Left ventricle myocardium inferior (tissue), 1 donor: ENCODE measurements around the gene MFSD12. TPM values are rescaled to one million over a fixed set of nuclear protein-coding genes. Genes with fewer than 3 reads are reported as not detected.

ENCODE experiments used
- DNase-seq: peaks from one replicate; pipeline ENCODE4 v3.0.0-alpha.2; 2020
- H3K27ac ChIP-seq: fragments of 200-600 bp; replicated peaks from 2 replicates; pipeline ENCODE4 v1.8.0; 2021
- H3K27me3 ChIP-seq: fragments of 200-600 bp; 2 replicates; pipeline ENCODE4 v1.8.0; 2021; ENCODE audit warnings: low read depth
- H3K36me3 ChIP-seq: fragments of 200-600 bp; 2 replicates; pipeline ENCODE4 v1.8.0; 2021
- H3K4me1 ChIP-seq: fragments of 200-600 bp; 2 replicates; pipeline ENCODE4 v1.8.0; 2021
- H3K4me3 ChIP-seq: fragments of 200-600 bp; 2 replicates; pipeline ENCODE4 v1.8.0; 2021; ENCODE audit warnings: mild to moderate bottlenecking, moderate library complexity
- H3K9me3 ChIP-seq: fragments of 200-600 bp; replicated peaks from 2 replicates; pipeline ENCODE4 v1.8.0; 2021
- intact Hi-C: fragments of 100-400 bp; cut with micrococcal nuclease; formaldehyde crosslinking; loops from one replicate; pipeline ENCODE4 v1.11.0; 2022
- total RNA-seq: library from RNA; stranded (reverse); fragmentation: NEBNext Ultra II Directional; extraction: Animal tissue kit (Norgen Biotek cat#: 25700); gene quantifications from one replicate; pipeline ENCODE4 v1.2.1, GENCODE V29; 2021
- TF ChIP-seq, protein P1 (sequence below): fragments of 200-600 bp; IDR thresholded peaks from 2 replicates; pipeline ENCODE4 v1.8.0; 2021; ENCODE audit warnings: antibody characterized with exemption, mild to moderate bottlenecking, borderline replicate concordance
- donor health status: DM: no; HTN: yes; CAD: no; lungs with severe emphysema.

MFSD12 gene
- total RNA-seq, 1 donor from 2014 or later: 23.5 TPM

DNA sequence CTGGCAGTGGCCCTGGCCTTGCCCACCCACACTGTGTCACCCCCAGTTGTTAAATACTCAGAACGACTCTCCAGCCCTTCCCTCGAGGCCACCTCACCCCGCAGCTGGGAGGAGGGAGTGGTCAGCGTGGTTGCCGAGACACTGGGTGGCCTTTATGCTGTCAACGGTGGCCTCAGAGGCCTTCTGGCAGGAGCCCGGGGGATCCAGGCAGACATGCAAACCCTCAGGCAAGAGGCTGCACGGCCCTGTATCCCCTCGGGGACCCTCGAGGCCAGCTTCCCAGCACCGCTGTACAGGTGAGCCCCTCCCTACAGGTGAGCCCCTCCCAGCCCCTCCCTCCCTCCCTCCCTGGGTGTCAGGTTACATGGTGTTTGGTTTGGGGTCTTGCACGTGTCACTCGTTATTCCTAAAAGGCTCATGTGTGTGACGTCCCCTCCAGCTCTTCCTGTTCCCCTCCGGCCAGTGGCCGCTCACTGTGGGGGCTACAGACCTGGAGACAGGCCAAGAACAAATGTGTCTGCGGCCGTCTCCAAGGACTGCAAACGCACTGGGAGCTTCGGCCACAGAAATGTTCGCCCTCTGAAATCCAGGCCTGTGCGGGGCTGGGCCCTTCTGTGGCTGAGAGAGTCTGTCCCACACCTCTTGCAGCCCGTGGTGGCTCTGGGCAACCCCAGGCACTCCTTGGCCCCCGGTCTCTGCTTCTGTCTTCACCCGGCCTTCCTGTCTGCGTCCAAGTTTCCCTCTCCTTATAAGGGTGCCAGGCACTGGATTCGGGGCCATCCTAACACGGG lies 18.2 kb downstream of the MFSD12 start, which contains the start of gene TEKTIP1:
Gene TEKTIP1 (plus strand): TSS at position 210 of the 791 bp plus-strand sequence. CDS start 4 bp downstream, at position 214.
- no peak for DNase-seq
- TF ChIP-seq, protein P1, sequence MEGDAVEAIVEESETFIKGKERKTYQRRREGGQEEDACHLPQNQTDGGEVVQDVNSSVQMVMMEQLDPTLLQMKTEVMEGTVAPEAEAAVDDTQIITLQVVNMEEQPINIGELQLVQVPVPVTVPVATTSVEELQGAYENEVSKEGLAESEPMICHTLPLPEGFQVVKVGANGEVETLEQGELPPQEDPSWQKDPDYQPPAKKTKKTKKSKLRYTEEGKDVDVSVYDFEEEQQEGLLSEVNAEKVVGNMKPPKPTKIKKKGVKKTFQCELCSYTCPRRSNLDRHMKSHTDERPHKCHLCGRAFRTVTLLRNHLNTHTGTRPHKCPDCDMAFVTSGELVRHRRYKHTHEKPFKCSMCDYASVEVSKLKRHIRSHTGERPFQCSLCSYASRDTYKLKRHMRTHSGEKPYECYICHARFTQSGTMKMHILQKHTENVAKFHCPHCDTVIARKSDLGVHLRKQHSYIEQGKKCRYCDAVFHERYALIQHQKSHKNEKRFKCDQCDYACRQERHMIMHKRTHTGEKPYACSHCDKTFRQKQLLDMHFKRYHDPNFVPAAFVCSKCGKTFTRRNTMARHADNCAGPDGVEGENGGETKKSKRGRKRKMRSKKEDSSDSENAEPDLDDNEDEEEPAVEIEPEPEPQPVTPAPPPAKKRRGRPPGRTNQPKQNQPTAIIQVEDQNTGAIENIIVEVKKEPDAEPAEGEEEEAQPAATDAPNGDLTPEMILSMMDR: no peak
- peaks cover 18% of the 10 kb centered on the region for H3K4me1 ChIP-seq
- no peak within 1 kb of the TSS for H3K4me3 ChIP-seq
- intact Hi-C loops: no loop called here
- no peaks in the 10 kb centered on the region for H3K27me3 ChIP-seq
- peaks cover 31% of the 10 kb centered on the region for H3K36me3 ChIP-seq
- no peak within 1 kb of the TSS for H3K27ac ChIP-seq
- no peaks in the 10 kb centered on the region for H3K9me3 ChIP-seq

DNA sequence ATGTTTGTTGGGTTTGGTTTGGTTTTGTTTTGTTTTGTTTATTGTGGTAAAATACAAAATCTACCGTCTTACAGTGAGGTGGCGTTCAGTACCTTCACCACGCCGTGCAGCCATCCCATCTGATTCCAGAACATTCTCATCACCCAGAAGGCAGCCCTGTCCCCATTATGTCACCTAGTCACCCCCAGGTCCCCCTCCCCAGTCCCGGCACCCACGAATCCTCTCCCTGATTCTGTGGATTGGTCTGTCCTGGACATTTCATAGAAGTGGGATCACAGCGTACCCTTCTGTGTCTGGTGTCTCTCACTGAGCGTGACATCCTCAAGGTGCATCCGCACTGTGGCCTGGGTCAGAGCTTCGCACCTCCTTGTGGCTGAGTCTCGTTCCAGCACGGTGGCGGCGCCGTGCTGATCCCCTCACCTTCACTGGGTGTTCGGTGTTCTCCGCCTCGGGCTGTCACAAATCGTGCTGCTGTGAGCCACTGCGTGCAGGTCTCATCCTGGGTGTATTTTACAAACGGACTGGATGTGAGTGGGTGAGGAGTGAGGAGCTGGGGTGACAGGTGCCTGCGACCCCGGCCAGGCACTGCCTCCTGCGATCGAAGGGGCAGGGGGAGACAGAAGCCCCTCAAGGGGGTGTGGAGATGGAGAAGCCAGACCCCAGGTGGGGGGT lies 19.0 kb downstream of the MFSD12 start:
- peaks cover 35% of the 10 kb centered on the region for H3K36me3 ChIP-seq
- no peak overlapping the region for H3K4me3 ChIP-seq
- TF ChIP-seq, protein P1: no peak
- intact Hi-C loops: no loop called here
- H3K9me3 ChIP-seq: no peaks in the 10 kb centered on the region
- no peak for DNase-seq
- H3K27me3 ChIP-seq: no peaks in the 10 kb centered on the region
- peaks cover 12% of the 10 kb centered on the region for H3K4me1 ChIP-seq
- H3K27ac ChIP-seq: no peak overlapping the region

DNA sequence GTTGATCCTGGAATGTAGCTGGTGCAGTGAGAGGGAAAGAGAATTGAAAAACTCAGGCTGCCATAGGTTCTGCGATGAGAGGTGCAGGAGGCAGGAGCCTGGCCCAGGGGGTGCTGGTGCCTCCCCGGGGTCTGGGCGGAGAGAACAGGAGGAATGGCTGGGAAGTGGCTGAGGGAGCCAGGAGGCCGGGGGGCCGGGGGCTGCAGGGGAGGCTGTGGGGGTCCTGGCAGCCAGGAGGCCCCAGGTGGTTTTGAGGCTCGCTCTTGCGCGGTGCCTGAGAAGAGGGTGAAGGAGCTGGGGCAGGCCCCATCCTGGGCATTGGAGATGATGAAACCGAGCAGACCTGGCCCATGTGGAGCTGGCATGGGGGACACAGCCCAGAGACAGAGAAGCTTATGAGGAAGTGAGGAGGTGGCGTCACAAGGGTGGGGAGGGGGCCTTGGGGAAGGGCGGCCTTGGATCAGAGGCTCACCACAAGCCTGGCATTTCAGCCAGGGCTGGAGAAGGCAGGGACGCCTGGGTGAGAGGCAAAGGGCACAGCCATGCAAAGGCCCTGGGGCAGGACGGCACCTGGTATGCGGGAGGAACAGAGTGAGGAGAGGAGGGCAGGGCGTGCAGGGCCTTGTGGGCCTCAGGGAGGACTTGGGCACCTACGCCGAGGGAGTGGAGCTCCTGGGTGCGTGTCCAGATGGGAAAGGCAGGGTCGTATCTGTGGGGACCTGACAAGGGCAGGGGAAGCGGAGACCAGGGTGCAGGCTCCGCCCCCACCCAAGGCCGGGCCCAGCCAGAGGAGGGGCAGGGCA lies 19.7 kb downstream of the MFSD12 start:
- Histone ChIP-seq H3K9me3 (no peaks in the 10 kb centered on the region), H3K27me3 (no peaks in the 10 kb centered on the region), H3K4me1 (peaks cover 8% of the 10 kb centered on the region), H3K4me3 (no peak overlapping the region), H3K27ac (peak overlapping the region; percentile 46), H3K36me3 (peaks cover 43% of the 10 kb centered on the region)
- DNase-seq: no peak
- intact Hi-C loops: no loop called here
- TF ChIP-seq, protein P1: no peak

DNA sequence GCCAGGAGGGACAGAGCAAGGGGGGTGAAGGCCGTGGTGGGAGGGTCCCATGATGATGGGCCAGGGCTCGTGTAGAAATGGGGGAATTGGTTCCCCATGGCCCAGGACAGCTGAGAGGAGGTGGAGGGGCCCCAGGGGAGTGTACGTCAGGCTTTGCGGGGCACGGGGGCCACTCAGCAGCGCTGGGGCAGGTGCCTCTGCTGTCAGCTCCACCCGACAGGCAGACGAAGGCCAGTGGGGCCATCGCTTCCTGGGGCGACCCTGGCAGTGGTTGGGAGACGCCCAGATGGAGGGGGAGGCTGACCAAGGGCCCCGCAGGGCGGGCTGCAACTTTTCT lies 20.3 kb downstream of the MFSD12 start:
- H3K27ac ChIP-seq: peak overlapping the region; percentile 46
- TF ChIP-seq, protein P1: no peak
- intact Hi-C loops: no loop called here
- H3K36me3 ChIP-seq: peaks cover 49% of the 10 kb centered on the region
- no peak for DNase-seq
- no peaks in the 10 kb centered on the region for H3K27me3 ChIP-seq
- no peak overlapping the region for H3K4me3 ChIP-seq
- H3K4me1 ChIP-seq: peaks cover 8% of the 10 kb centered on the region
- no peaks in the 10 kb centered on the region for H3K9me3 ChIP-seq

DNA sequence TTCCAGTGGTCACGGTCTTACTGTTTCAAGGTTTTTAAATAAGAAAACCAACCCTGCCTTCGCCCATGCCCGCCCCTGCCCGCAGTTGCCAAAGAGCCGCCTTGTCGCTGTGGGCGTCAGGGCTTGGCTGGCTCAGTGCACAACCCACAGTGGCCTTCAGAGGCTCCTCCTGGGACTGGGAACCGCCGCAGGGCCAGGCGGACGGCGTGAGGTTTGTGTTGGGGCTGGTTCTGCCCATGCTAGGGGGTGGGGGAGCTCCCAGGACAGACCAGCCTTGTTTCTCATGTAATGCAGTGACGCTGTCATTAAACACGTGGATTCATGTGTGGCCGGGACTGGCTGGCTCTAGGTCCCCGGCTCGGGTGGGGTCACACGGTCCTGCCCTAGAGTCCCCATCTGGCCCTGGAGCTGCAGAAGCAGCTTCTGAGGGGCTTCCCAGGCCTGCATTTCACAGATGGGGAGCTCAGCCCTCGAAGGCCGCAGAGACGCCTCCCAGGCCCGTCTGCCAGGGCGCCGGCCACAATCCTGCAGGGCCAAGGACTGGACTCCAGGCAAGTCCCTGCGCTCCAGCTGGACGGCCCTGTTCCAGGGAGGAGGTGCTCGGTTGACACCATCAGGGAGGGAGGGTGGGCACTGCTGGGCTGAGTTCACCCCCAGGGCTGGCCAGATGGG lies 20.8 kb downstream of the MFSD12 start:
- H3K36me3 ChIP-seq: peaks cover 54% of the 10 kb centered on the region
- H3K27ac ChIP-seq: peak overlapping the region; percentile 46
- H3K4me1 ChIP-seq: peaks cover 8% of the 10 kb centered on the region
- DNase-seq: peak; percentile 45
- H3K27me3 ChIP-seq: no peaks in the 10 kb centered on the region
- TF ChIP-seq, protein P1: no peak
- intact Hi-C loops: no loop called here
- no peak overlapping the region for H3K4me3 ChIP-seq
- H3K9me3 ChIP-seq: no peaks in the 10 kb centered on the region
